Measurements from ENCODE around the gene AGBL1. TPM values are rescaled to one million over a fixed set of nuclear protein-coding genes. Genes with fewer than 3 reads are reported as not detected.

Gene AGBL1
- polyA plus RNA-seq, 1 experiment = not detected

DNA sequence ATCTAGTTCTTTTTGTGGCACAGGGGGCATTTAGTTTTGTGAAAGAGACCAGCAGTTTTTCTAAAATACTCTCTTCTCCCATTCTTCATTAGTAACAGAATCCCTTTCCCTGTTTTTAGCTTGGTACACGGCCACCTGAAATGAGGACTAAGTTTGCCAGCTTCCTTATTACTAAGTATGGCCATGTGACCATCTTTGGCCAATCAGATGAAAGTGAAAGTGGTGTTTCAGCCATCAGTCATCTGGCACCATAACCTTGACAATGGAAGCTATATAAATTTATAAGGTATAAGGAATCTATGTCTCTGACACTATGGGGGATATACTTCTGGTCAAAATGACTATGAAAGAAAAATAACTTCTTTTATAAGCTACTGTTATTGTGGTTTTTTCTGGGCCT is 570.4 kb downstream of the AGBL1 start:
- Histone ChIP-seq H3K36me3 (ENCODE audit: control insufficient read depth, insufficient read depth, low read length) (no peaks in the 10 kb centered on the region), H3K27me3 (ENCODE audit: control insufficient read depth, insufficient read depth, low read length) (no peaks in the 10 kb centered on the region), H3K4me3 (ENCODE audit: low read depth, low read length) (no peak overlapping the region)
- TF ChIP-seq, protein P1, sequence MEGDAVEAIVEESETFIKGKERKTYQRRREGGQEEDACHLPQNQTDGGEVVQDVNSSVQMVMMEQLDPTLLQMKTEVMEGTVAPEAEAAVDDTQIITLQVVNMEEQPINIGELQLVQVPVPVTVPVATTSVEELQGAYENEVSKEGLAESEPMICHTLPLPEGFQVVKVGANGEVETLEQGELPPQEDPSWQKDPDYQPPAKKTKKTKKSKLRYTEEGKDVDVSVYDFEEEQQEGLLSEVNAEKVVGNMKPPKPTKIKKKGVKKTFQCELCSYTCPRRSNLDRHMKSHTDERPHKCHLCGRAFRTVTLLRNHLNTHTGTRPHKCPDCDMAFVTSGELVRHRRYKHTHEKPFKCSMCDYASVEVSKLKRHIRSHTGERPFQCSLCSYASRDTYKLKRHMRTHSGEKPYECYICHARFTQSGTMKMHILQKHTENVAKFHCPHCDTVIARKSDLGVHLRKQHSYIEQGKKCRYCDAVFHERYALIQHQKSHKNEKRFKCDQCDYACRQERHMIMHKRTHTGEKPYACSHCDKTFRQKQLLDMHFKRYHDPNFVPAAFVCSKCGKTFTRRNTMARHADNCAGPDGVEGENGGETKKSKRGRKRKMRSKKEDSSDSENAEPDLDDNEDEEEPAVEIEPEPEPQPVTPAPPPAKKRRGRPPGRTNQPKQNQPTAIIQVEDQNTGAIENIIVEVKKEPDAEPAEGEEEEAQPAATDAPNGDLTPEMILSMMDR (IDR thresholded peaks at IDR 0.05; ENCODE audit: insufficient read depth, low read depth, low read length) = no peak
- no peak for DNase-seq (ENCODE audit: low read depth)
- ChIA-PET CTCF (no interaction called here), POLR2A (no interaction called here)

DNA sequence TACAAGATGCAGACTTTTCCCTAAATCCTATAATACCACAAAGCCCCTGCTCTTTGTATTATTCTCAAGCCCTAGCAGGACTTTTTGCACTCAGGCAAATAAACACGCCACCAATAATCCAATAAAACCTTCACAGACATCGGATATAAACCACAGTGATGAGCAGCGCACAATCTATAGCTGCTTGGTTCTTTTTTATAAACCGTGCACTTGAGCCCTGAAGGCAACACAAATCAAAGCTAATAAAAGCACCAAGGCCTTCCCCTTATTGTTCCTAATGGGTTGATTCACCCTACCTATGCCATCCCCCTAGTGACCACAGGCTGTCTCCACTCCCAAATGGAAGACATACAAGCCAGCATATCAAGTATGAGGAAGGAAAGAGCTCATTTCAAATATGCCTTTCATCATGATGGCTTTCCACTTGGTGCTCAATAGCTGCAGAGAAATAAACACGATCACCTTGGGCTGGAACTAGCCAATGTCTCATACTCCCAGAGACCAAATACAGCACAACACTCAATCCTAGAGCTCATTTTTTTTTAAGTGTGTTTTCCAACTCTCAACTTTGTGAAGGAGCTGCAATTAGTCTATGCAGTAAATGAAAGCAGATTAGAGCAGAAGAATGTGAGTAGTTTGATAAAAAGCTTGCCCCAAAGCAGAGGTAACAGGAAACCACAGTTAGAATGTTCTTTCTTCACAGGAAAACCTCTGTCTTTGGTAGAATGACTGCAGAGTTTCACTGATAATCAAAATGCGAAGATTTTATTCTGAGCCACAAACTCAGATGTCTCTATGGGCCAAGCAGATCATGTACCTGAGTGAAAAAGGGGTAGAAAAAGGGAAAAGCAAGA is 573.9 kb downstream of the AGBL1 start:
- TF ChIP-seq, protein P1 (IDR thresholded peaks at IDR 0.05; ENCODE audit: insufficient read depth, low read depth, low read length) = no peak
- CTCF ChIA-PET = no interaction called here

DNA sequence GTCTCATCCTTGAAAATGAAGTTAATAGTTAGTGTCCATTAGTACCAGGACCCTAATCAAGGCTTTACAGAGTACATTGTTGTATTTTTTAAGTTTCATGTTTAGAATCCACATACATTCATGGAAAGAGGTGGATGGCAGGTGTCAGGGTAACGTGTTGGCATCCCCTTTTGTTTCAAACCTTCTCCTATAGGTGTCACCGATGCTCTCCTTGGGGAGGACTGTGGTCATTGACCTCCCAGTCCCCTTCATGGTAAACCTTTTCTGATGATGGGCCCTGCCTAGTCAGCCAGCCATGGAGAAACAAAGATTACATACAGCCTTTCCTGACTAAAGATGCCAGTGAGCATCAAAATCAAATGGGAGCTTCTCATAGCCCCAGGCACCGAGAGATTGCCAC is 574.8 kb downstream of the AGBL1 start:
- Histone ChIP-seq H3K36me3 (ENCODE audit: control insufficient read depth, insufficient read depth, low read length) (no peaks in the 10 kb centered on the region), H3K27me3 (ENCODE audit: control insufficient read depth, insufficient read depth, low read length) (no peaks in the 10 kb centered on the region), H3K4me3 (ENCODE audit: low read depth, low read length) (no peak overlapping the region)
- TF ChIP-seq, protein P1 (IDR thresholded peaks at IDR 0.05; ENCODE audit: insufficient read depth, low read depth, low read length) = no peak
- ChIA-PET CTCF (no interaction called here), POLR2A (no interaction called here)
- DNase-seq (ENCODE audit: low read depth) = no peak

More for the DNA sequence above, 573.9 kb downstream of the AGBL1 start:
- no peaks in the 10 kb centered on the region for H3K27me3 ChIP-seq (ENCODE audit: control insufficient read depth, insufficient read depth, low read length)
- H3K4me3 ChIP-seq (ENCODE audit: low read depth, low read length) = no peak overlapping the region
- no peaks in the 10 kb centered on the region for H3K36me3 ChIP-seq (ENCODE audit: control insufficient read depth, insufficient read depth, low read length)
- POLR2A ChIA-PET = no interaction called here
- no peak for DNase-seq (ENCODE audit: low read depth)

DNA sequence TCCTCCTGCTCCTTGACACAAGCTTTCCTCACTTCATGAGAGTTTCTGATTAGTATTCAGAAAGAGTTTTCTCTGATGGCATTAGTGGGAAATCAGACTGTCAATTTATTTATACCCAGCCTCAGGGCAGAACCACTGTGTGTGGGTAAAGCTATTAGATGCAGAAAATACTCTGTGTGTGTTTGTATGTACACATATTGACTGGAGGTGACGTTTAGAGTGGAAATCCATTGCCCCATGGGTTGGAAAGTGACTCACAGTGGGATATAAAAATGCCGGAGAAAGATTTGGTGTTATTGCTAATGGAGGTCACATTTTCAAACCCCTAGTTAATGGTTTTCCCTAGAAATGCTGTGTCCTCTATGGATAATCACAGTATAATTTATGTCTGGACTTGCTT is 577.6 kb downstream of the AGBL1 start:
- TF ChIP-seq, protein P1 (IDR thresholded peaks at IDR 0.05; ENCODE audit: insufficient read depth, low read depth, low read length) = no peak
- Histone ChIP-seq H3K4me3 (ENCODE audit: low read depth, low read length) (no peak overlapping the region), H3K27me3 (ENCODE audit: control insufficient read depth, insufficient read depth, low read length) (no peaks in the 10 kb centered on the region), H3K36me3 (ENCODE audit: control insufficient read depth, insufficient read depth, low read length) (no peaks in the 10 kb centered on the region)
- CTCF ChIA-PET = no interaction called here
- POLR2A ChIA-PET = no interaction called here
- no peak for DNase-seq (ENCODE audit: low read depth)

- no peaks in the 10 kb centered on the region for H3K36me3 ChIP-seq (ENCODE audit: control insufficient read depth, insufficient read depth, low read length)
- ChIA-PET POLR2A (no interaction called here), CTCF (interaction anchor here (0.6 kb wide), 1 partner anchor 271 kb away, joined by 3 read pairs; no protein-coding TSS in a partner anchor)
- TF ChIP-seq, protein P1 (IDR thresholded peaks at IDR 0.05; ENCODE audit: insufficient read depth, low read depth, low read length) = no peak
- H3K27me3 ChIP-seq (ENCODE audit: control insufficient read depth, insufficient read depth, low read length) = no peaks in the 10 kb centered on the region
- DNase-seq (ENCODE audit: low read depth) = no peak
- no peak overlapping the region for H3K4me3 ChIP-seq (ENCODE audit: low read depth, low read length)
Observed at GRCh38 chr15:86659724-86660411, 580.2 kb downstream of the AGBL1 start.

All from BJ (cell line).